Hepatocyte (in vitro differentiated cells): ENCODE results near the gene AOC1.

Experiments
- CTCF ChIP-seq: fragments of 200-600 bp; sonication (generic); IDR thresholded peaks from 2 replicates; pipeline ENCODE4 v1.5.1; 2016; ENCODE audit warnings: antibody characterized with exemption, mild to moderate bottlenecking; ENCODE audit not compliant: poor library complexity
- EZH2 ChIP-seq: fragments of 200-600 bp; sonication (generic); IDR thresholded peaks from 2 replicates; pipeline ENCODE4 v1.6.1; 2016; ENCODE audit warnings: antibody characterized with exemption, mild to moderate bottlenecking, borderline replicate concordance
- EZH2phosphoT487 ChIP-seq: fragments of 200-600 bp; sonication (generic); IDR thresholded peaks from one replicate; pipeline ENCODE4 v1.6.1; 2018; ENCODE audit warnings: antibody characterized with exemption, mild to moderate bottlenecking, low read depth, moderate library complexity; ENCODE audit not compliant: unreplicated experiment, severe bottlenecking

- TF ChIP-seq CTCF (no peak), EZH2phosphoT487 (no peak), EZH2 (no peak)
Observed at GRCh38 chr7:150867605-150868004, 15.3 kb downstream of the AOC1 start.
